Measurements from ENCODE around the gene LRP2.

LRP2 gene

DNA sequence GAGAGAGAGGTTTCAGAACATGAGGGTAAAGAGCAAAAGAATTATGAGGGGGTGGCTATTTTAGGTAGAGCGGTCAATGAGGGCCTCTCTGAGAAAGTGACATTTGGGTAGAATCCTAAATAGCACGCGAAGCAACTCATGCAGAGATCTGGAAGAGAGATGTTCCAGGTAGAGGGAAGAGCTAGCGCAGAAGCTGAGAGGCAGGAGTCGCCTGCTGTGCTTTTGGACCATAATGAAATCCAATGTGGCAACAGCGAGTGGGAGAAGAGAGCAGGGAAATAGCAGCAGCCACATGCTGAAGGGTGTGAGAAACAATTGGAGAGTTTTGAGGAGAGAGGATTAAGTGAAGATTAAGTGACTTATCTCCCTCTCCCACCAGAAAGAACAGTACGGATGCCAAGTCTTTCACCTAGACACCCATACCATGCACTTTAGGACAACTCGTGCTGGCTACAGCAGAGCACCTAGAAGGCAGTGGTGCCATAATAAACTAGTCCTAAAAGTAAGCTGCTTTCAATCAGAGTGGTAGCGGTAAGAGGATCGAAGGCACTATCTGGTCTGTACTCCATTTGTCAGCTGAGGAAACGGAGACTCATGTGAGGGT lies 129.7 kb downstream of the LRP2 start:
- no peak for ATAC-seq (ENCODE audit: insufficient read depth, low read depth)
- DNase-seq = no peak

GRCh38 chr2:169230204-169230603 lies 132.1 kb downstream of the LRP2 start:
- ATAC-seq (ENCODE audit: insufficient read depth, low read depth) (no peak), DNase-seq (no peak)
- Histone ChIP-seq H3K36me3 (ENCODE audit: insufficient read depth, low read length) (no peaks in the 10 kb centered on the region), H3K9me3 (ENCODE audit: insufficient read depth, low read length, severe bottlenecking) (no peaks in the 10 kb centered on the region), H2AFZ (ENCODE audit: low read depth, low read length) (no peak overlapping the region), H3K27ac (ENCODE audit: low read length) (no peak overlapping the region), H3K27me3 (ENCODE audit: insufficient read depth, low read length, poor library complexity) (peaks cover 3% of the 10 kb centered on the region), H3K4me2 (ENCODE audit: insufficient read depth, low read length) (no peak overlapping the region), H3K4me3 (ENCODE audit: low read depth in 1 of 2, low read length in 2 of 2) (no peak overlapping the region), H3K79me2 (ENCODE audit: insufficient read depth, low read length) (no peaks in the 10 kb centered on the region), H3K4me1 (ENCODE audit: insufficient read depth, low read length) (no peaks in the 10 kb centered on the region), H3K9ac (ENCODE audit: low read depth, low read length) (no peak overlapping the region), H4K20me1 (ENCODE audit: insufficient read depth, low read length) (no peaks in the 10 kb centered on the region)
- TF ChIP-seq CTCF (IDR thresholded peaks at IDR 0.05; ENCODE audit: borderline replicate concordance, extremely low read depth, low read length, poor library complexity, severe bottlenecking) (no peak), EZH2 (IDR thresholded peaks at IDR 0.05; ENCODE audit: borderline replicate concordance, low read depth, low read length, severe bottlenecking) (no peak)

More for the DNA sequence above, 129.7 kb downstream of the LRP2 start:
- Histone ChIP-seq H3K4me1 (ENCODE audit: insufficient read depth, low read length) (no peaks in the 10 kb centered on the region), H4K20me1 (ENCODE audit: insufficient read depth, low read length) (no peaks in the 10 kb centered on the region), H3K36me3 (ENCODE audit: insufficient read depth, low read length) (no peaks in the 10 kb centered on the region), H3K27ac (ENCODE audit: low read length) (no peak overlapping the region), H3K9me3 (ENCODE audit: insufficient read depth, low read length, severe bottlenecking) (no peaks in the 10 kb centered on the region), H3K79me2 (ENCODE audit: insufficient read depth, low read length) (no peaks in the 10 kb centered on the region), H3K4me2 (ENCODE audit: insufficient read depth, low read length) (no peak overlapping the region), H3K4me3 (ENCODE audit: low read depth in 1 of 2, low read length in 2 of 2) (no peak overlapping the region), H3K9ac (ENCODE audit: low read depth, low read length) (no peak overlapping the region), H2AFZ (ENCODE audit: low read depth, low read length) (no peak overlapping the region), H3K27me3 (ENCODE audit: insufficient read depth, low read length, poor library complexity) (peaks cover 3% of the 10 kb centered on the region)
- TF ChIP-seq CTCF (IDR thresholded peaks at IDR 0.05; ENCODE audit: borderline replicate concordance, extremely low read depth, low read length, poor library complexity, severe bottlenecking) (no peak), EZH2 (IDR thresholded peaks at IDR 0.05; ENCODE audit: borderline replicate concordance, low read depth, low read length, severe bottlenecking) (no peak)

GRCh38 chr2:169229590-169229989 lies 132.7 kb downstream of the LRP2 start:
- Histone ChIP-seq H2AFZ (ENCODE audit: low read depth, low read length) (no peak overlapping the region), H3K4me3 (ENCODE audit: low read depth in 1 of 2, low read length in 2 of 2) (no peak overlapping the region), H3K9me3 (ENCODE audit: insufficient read depth, low read length, severe bottlenecking) (no peaks in the 10 kb centered on the region), H3K27me3 (ENCODE audit: insufficient read depth, low read length, poor library complexity) (peaks cover 3% of the 10 kb centered on the region), H3K4me2 (ENCODE audit: insufficient read depth, low read length) (no peak overlapping the region), H3K36me3 (ENCODE audit: insufficient read depth, low read length) (no peaks in the 10 kb centered on the region), H3K79me2 (ENCODE audit: insufficient read depth, low read length) (no peaks in the 10 kb centered on the region), H3K27ac (ENCODE audit: low read length) (no peak overlapping the region), H3K4me1 (ENCODE audit: insufficient read depth, low read length) (no peaks in the 10 kb centered on the region), H4K20me1 (ENCODE audit: insufficient read depth, low read length) (no peaks in the 10 kb centered on the region), H3K9ac (ENCODE audit: low read depth, low read length) (no peak overlapping the region)
- no peak for ATAC-seq (ENCODE audit: insufficient read depth, low read depth)
- no peak for DNase-seq
- no peak for TF ChIP-seq EZH2 (IDR thresholded peaks at IDR 0.05; ENCODE audit: borderline replicate concordance, low read depth, low read length, severe bottlenecking)
- no peak for TF ChIP-seq CTCF (IDR thresholded peaks at IDR 0.05; ENCODE audit: borderline replicate concordance, extremely low read depth, low read length, poor library complexity, severe bottlenecking)

Measured in DND-41 (cell line).